Measurements from ENCODE around the gene PRKCH. TPM values are rescaled to one million over a fixed set of nuclear protein-coding genes. Genes with fewer than 3 reads are reported as not detected.

The PRKCH gene
- total RNA-seq, 3 donors from 2014 or later, result 27.0 to 41.3 (median 34.0) TPM

DNA sequence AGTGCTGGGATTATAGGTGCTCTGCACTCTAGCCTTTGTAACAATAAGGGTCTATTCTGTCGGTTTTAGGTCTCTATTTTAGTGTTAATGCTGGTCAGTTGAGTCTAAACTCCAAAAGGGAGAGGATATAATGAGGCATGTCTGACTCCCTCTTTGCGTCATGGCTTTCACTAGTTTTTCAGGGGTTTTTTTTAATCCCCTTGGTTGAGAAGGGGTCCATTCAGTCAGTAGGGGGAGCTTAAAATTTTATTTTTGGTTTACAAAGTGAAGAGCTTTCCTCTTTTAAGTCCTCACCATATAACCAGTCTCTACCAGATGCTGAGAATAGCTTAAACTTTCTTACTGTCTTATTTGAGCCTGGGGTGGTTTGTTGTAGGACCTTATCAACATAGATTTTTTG lies 106.9 kb downstream of the PRKCH start:
- no peak for TF ChIP-seq POLR2A (IDR thresholded peaks at IDR 0.05)
- TF ChIP-seq POLR2AphosphoS5 (IDR thresholded peaks at IDR 0.05), result no peak
- TF ChIP-seq, protein P1, sequence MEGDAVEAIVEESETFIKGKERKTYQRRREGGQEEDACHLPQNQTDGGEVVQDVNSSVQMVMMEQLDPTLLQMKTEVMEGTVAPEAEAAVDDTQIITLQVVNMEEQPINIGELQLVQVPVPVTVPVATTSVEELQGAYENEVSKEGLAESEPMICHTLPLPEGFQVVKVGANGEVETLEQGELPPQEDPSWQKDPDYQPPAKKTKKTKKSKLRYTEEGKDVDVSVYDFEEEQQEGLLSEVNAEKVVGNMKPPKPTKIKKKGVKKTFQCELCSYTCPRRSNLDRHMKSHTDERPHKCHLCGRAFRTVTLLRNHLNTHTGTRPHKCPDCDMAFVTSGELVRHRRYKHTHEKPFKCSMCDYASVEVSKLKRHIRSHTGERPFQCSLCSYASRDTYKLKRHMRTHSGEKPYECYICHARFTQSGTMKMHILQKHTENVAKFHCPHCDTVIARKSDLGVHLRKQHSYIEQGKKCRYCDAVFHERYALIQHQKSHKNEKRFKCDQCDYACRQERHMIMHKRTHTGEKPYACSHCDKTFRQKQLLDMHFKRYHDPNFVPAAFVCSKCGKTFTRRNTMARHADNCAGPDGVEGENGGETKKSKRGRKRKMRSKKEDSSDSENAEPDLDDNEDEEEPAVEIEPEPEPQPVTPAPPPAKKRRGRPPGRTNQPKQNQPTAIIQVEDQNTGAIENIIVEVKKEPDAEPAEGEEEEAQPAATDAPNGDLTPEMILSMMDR (IDR thresholded peaks at IDR 0.05), result no peak
- intact Hi-C loops (cut with DNase I; ENCODE audit: low total_unique reads), result no loop called here
- Histone ChIP-seq H3K27ac (no peak overlapping the region), H3K9me3 (no peaks in the 10 kb centered on the region), H3K4me1 (no peaks in the 10 kb centered on the region), H3K36me3 (no peaks in the 10 kb centered on the region), H3K27me3 (no peaks in the 10 kb centered on the region), H3K4me3 (no peak overlapping the region)
- DNase-seq (ENCODE audit: low spot score in 2 of 2), result no peak

DNA sequence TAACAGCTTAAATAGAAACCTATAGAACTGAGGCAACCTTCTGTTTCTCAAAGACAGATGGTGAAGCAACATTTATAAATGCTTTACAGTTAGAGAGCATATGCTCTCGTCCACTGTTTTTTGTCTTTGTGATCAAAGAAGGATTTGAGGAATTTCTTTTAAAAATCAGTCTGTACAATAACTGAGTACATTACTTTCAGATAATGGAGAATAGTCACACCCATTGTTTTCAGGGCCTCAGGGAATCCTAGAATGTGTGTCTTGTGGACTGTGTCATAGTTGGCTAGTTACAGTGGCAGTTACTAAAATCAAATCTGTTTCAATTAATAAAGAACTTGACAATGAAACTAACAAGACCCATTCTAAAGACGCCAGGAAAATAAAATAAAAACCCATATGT lies 107.9 kb downstream of the PRKCH start:
- Histone ChIP-seq H3K4me3 (no peak overlapping the region), H3K9me3 (no peaks in the 10 kb centered on the region), H3K27ac (no peak overlapping the region), H3K27me3 (no peaks in the 10 kb centered on the region), H3K4me1 (no peaks in the 10 kb centered on the region), H3K36me3 (no peaks in the 10 kb centered on the region)
- DNase-seq (ENCODE audit: low spot score in 2 of 2), result no peak
- TF ChIP-seq POLR2A (IDR thresholded peaks at IDR 0.05), result no peak
- TF ChIP-seq POLR2AphosphoS5 (IDR thresholded peaks at IDR 0.05), result no peak
- TF ChIP-seq, protein P1 (IDR thresholded peaks at IDR 0.05), result no peak
- intact Hi-C loops (cut with DNase I; ENCODE audit: low total_unique reads), result no loop called here

DNA sequence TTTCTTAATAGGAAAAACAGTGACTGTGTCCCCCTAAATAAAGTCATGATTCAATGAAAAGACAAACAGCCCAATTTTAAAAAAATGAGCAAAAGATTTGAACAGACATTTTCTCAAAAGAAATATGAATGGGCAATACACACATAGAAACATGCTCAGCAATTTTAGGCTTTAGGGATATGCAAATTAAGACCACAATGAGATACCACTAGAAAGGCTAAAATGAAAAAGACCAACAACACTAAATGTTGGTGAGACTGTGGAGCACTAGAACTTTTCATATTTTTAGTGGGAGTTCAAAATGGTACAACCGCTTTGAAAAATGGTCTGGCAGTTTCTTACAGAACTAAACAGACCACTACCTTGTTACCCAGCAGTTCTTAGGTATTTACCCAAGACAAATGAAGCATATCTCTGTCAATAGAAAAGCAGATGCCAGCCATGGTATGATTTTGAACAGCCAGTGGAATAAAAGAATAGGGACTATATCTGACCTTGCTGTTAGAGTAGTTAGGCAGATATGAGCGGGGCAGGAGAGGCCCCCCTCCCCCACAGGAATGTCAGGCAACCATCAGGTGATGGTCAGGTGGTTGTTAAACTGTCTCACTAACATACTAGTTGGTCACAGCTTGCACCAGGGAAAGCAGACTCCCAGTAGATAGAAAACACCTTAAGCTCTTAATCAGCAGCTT lies 108.8 kb downstream of the PRKCH start:
- DNase-seq (ENCODE audit: low spot score in 2 of 2), result no peak
- Histone ChIP-seq H3K9me3 (no peaks in the 10 kb centered on the region), H3K36me3 (no peaks in the 10 kb centered on the region), H3K4me1 (no peaks in the 10 kb centered on the region), H3K27ac (peak overlapping the region in 1 of 2 donors; percentile 23), H3K27me3 (no peaks in the 10 kb centered on the region), H3K4me3 (no peak overlapping the region)
- TF ChIP-seq, protein P1 (IDR thresholded peaks at IDR 0.05), result no peak
- TF ChIP-seq POLR2AphosphoS5 (IDR thresholded peaks at IDR 0.05) (no peak), POLR2A (IDR thresholded peaks at IDR 0.05) (no peak)
- intact Hi-C loops (cut with DNase I; ENCODE audit: low total_unique reads), result no loop called here

DNA sequence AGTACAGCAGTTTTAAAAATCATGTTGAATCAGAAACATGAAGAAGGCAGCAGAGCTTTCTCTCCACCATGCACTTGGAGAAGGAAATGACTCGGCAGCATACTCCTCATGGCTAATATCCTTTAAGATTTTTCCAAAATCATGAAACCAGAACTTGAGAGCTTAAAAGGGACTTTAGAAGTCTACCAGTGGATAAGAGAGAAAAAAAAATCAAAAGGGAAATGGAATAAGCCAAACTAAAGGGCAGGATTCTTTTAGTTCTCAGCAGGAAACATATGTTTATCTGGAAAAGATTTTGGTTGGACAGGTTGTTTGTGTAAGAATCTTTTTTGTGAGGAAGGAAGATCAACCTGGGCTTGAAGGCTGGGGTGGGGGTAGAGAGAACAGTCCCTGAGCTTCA lies 111.8 kb downstream of the PRKCH start:
- no peak overlapping the region for H3K27ac ChIP-seq
- H3K9me3 ChIP-seq, result no peaks in the 10 kb centered on the region
- no peaks in the 10 kb centered on the region for H3K36me3 ChIP-seq
- TF ChIP-seq, protein P1 (IDR thresholded peaks at IDR 0.05), result no peak
- no peak for TF ChIP-seq POLR2A (IDR thresholded peaks at IDR 0.05)
- no peak for TF ChIP-seq POLR2AphosphoS5 (IDR thresholded peaks at IDR 0.05)
- no peaks in the 10 kb centered on the region for H3K4me1 ChIP-seq
- intact Hi-C loops (cut with DNase I; ENCODE audit: low total_unique reads), result no loop called here
- DNase-seq (ENCODE audit: low spot score in 2 of 2), result no peak
- H3K4me3 ChIP-seq, result no peak overlapping the region
- no peaks in the 10 kb centered on the region for H3K27me3 ChIP-seq

DNA sequence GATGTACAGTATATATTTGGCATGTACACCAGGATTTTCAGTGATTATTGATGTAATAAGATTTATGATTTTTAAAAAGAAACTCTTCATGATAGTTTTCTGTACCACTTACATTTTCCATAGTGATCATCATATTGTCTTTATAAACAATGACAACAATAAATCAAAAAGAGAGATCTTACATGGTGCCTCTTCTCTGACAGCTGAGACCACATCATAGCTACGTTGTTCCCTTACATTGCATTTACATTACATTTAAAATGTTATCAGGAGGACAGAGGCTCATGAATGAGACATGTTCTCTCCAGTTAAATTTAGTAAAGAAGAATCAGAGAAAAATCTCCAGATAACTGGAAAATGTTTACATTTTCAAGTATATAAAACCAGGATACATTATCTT lies 112.4 kb downstream of the PRKCH start:
- Histone ChIP-seq H3K4me1 (no peaks in the 10 kb centered on the region), H3K27me3 (no peaks in the 10 kb centered on the region), H3K36me3 (no peaks in the 10 kb centered on the region), H3K9me3 (no peaks in the 10 kb centered on the region), H3K27ac (no peak overlapping the region), H3K4me3 (no peak overlapping the region)
- TF ChIP-seq, protein P1 (IDR thresholded peaks at IDR 0.05), result no peak
- TF ChIP-seq POLR2A (IDR thresholded peaks at IDR 0.05), result no peak
- no peak for TF ChIP-seq POLR2AphosphoS5 (IDR thresholded peaks at IDR 0.05)
- no peak for DNase-seq (ENCODE audit: low spot score in 2 of 2)
- intact Hi-C loops (cut with DNase I; ENCODE audit: low total_unique reads), result no loop called here

Measured in breast epithelium (tissue), 4 donors.